Vein endothelial cell (primary cell): ENCODE measurements around the gene PLXDC1. TPM values are rescaled to one million over a fixed set of nuclear protein-coding genes. Genes with fewer than 3 reads are reported as not detected.

Source experiments
- small RNA-seq: library from RNA; depleted of rRNA; stranded (forward); fragments of <200 nt; gene quantifications from one replicate; pipeline ENCODE3, GENCODE V24; 2012
- total RNA-seq: library from RNA; depleted of rRNA; stranded (reverse); fragments of >200 nt; gene quantifications from 2 replicates; pipeline ENCODE4 v1.2.3, GENCODE V29; 2012

Gene PLXDC1
- total RNA-seq, result not detected in 2 replicates

GRCh38 chr17:39151150-39151942 is at the start of gene PLXDC1:
Gene PLXDC1 (minus strand): TSS chr17:39151637. CDS start chr17:39151437, 200 bp downstream.

GRCh38 chr17:39200070-39200879 is 48.8 kb upstream of the PLXDC1 start, which contains the start of gene RPL19:
Gene RPL19 (plus strand): TSS chr17:39200283. CDS start chr17:39200345, 62 bp downstream.

GRCh38 chr17:39197380-39198185 is 46.1 kb upstream of the PLXDC1 start, which contains the start of gene CACNB1:
Gene CACNB1 (minus strand): TSS chr17:39197669. CDS start chr17:39197495, 174 bp downstream.

GRCh38 chr17:39165841-39166349 is 14.5 kb upstream of the PLXDC1 start, which contains the start of gene ARL5C:
Gene ARL5C (minus strand): TSS chr17:39166161. CDS start chr17:39165760, 401 bp downstream.

Small RNA genes within 50 kb of the gene (small RNA-seq; reads per million reads assigned to genes)
- gene AC091178.1, result not detected

Other genes with a start within 250 kb of the PLXDC1 start
- gene FBXO47, start 184.2 kb downstream of the PLXDC1 start, total RNA-seq, result not detected in 2 replicates
- not detected in 2 replicates for gene ARL5C, start 14.5 kb upstream of the PLXDC1 start, total RNA-seq
- 3.9 and 6.7 TPM in 2 replicates for gene CACNB1, start 46.0 kb upstream of the PLXDC1 start, total RNA-seq
- gene RPL19, start 48.6 kb upstream of the PLXDC1 start, total RNA-seq, result 1,567 and 1,657 TPM in 2 replicates
- not detected in 2 replicates for gene STAC2, start 74.3 kb upstream of the PLXDC1 start, total RNA-seq
- 16.0 and 19.8 TPM in 2 replicates for gene FBXL20, start 250.0 kb upstream of the PLXDC1 start, total RNA-seq